GM12864 (cell line): ENCODE results near the gene PDE11A.
A peak's percentile ranks its signal among the peaks of the same experiment; 100 is the strongest.

Source experiments
- DNase-seq: peaks from one replicate; pipeline ENCODE4 v3.0.0-alpha.2; 2011; ENCODE audit warnings: low read depth
- H3K4me3 ChIP-seq: 2 replicates; pipeline ENCODE4 v1.5.1; 2011; ENCODE audit warnings: mild to moderate bottlenecking, low read depth, low read length, control low read depth
- CTCF ChIP-seq: IDR thresholded peaks from 2 replicates; pipeline ENCODE4 v1.5.1; 2011; ENCODE audit warnings: low read depth, mild to moderate bottlenecking, moderate library complexity, low read length, control low read depth, inconsistent platforms; ENCODE audit errors: missing control alignments

Gene PDE11A

GRCh38 chr2:177726931-177727348 lies 345.6 kb downstream of the PDE11A start:
- no peak for DNase-seq
- no peak overlapping the region for H3K4me3 ChIP-seq
- TF ChIP-seq CTCF, result no peak

- DNase-seq, result peak; percentile 7
- TF ChIP-seq CTCF, result peak; percentile 86
- H3K4me3 ChIP-seq, result no peak overlapping the region
Observed at GRCh38 chr2:177724398-177725287, 347.9 kb downstream of the PDE11A start.

DNA sequence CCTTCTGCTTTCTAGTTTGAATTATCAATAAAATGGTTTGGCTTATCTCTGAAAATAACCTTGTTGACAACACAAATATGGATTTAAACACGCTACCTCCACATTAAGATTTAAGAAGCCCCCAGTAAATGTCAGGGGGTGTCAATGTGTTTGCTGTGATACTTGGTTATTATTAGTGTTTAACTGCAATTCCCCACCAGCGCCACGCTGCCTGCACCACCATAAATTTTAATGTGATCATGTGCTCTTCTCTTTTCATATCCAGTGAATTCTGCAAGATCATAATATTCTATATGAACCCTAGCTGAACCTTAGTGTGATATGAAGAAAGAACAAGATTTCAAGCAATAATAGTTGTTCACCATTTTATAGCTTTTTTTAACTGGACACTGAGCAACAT lies 349.3 kb downstream of the PDE11A start:
- DNase-seq, result no peak
- H3K4me3 ChIP-seq, result no peak overlapping the region
- TF ChIP-seq CTCF, result no peak

DNA sequence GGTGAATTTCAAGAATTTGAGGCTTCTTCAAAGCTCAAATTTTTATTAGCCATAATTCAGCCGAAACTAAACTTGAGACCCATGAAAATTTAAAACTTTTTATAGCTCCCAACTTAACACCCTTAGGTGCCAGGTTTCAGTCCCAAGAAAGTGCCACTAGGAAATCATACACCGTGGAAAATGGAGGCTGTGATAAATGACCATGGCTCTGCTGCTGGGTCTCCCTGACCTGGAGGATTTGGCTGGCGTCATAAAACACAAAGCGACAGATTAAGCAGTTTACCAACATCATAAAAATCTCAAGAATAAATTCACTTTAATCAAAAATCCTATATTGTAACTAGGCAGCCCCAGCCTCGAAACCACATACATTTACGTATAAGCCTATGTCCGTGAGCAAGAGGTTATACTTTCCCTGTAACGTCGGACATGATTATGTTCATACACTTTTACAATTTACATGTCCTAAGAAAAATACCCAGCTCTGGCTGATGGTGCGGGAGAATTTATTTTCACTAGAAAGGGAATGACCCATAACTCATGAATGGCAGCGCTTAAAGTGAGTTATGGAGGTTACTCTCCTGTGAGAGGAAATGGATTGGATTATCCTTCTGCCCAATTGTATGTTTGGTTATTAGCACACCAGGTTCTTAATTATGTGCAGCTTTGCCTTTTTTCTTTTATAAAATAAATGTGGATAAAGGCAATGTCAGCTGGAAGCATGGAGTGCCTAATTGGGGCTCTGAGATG lies 350.6 kb downstream of the PDE11A start:
- H3K4me3 ChIP-seq, result no peak overlapping the region
- TF ChIP-seq CTCF, result no peak
- DNase-seq, result no peak

- no peak for TF ChIP-seq CTCF
- no peak for DNase-seq
- no peak overlapping the region for H3K4me3 ChIP-seq
Observed at GRCh38 chr2:177721087-177721486, 351.5 kb downstream of the PDE11A start.

GRCh38 chr2:177717831-177718618 lies 354.6 kb downstream of the PDE11A start:
- H3K4me3 ChIP-seq, result no peak overlapping the region
- TF ChIP-seq CTCF, result peak; percentile 31
- DNase-seq, result no peak
